Measurements from ENCODE around the gene ERC2.

GRCh38 chr3:55615694-55616295, 852.5 kb downstream of the ERC2 start:
- TF ChIP-seq CTCF (IDR thresholded peaks at IDR 0.05) (no peak), ZFX (IDR thresholded peaks at IDR 0.05; ENCODE audit: borderline replicate concordance) (no peak)

Data from 22Rv1 (cell line).